Astrocyte of the spinal cord (primary cell): ENCODE data around the gene RAB44.

Experiments used
- DNase-seq: peaks from one replicate; pipeline ENCODE4 v3.0.0; 2011; ENCODE audit warnings: low read depth, low spot score
- H3K4me3 ChIP-seq: 2 replicates; pipeline ENCODE4 v1.5.1; 2011; ENCODE audit warnings: low read depth, mild to moderate bottlenecking, low read length, moderate library complexity
- CTCF ChIP-seq: IDR thresholded peaks from 2 replicates; pipeline ENCODE4 v1.5.1; 2012; ENCODE audit warnings: low read depth, mild to moderate bottlenecking, low read length, inconsistent platforms
- in situ Hi-C: cut with HindIII; loops from 2 replicates; pipeline ENCODE4 v1.10.0; 2017; ENCODE audit warnings: low sequenced_read_pairs

RAB44 gene

DNA sequence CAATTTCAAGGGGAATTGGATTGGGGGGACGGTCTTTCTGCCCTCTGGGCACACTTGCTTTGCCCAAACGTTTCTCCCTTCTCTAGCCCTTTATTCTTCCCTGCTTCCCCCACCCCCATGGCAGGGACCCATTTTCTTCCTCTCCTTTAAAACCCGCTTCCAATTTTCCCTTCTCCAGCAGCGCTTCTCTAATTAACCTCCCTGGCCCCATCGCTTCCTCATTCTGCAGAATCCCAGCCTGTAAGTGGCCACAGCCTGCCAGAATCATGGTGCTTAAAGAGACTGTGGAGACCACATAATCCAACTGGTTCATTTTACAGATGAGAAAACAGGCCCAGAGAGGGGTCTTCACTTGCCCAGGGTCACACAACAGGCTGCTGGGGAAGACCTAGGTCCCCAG, 80.2 kb downstream of the RAB44 start:
- no peak for DNase-seq
- no peak for TF ChIP-seq CTCF
- in situ Hi-C loops = no loop called here

GRCh38 chr6:36779227-36779626, 81.6 kb downstream of the RAB44 start:
- DNase-seq = no peak
- H3K4me3 ChIP-seq = no peak overlapping the region
- in situ Hi-C loops = no loop called here
- no peak for TF ChIP-seq CTCF

More for the DNA sequence above, 80.2 kb downstream of the RAB44 start:
- no peak overlapping the region for H3K4me3 ChIP-seq

GRCh38 chr6:36780442-36781177, 83.0 kb downstream of the RAB44 start:
- in situ Hi-C loops = no loop called here
- no peak for DNase-seq
- no peak for TF ChIP-seq CTCF
- no peak overlapping the region for H3K4me3 ChIP-seq

GRCh38 chr6:36781669-36782068, 84.0 kb downstream of the RAB44 start:
- no peak overlapping the region for H3K4me3 ChIP-seq
- no peak for DNase-seq
- in situ Hi-C loops = no loop called here
- no peak for TF ChIP-seq CTCF
